GM10847 (cell line): ENCODE measurements around the gene ERN2.

Experiments used
- POLR2A ChIP-seq: IDR thresholded peaks from 2 replicates; pipeline ENCODE4 v1.6.1; 2011; ENCODE audit not compliant: insufficient read length; ENCODE audit errors: extremely low read depth

ERN2 gene

DNA sequence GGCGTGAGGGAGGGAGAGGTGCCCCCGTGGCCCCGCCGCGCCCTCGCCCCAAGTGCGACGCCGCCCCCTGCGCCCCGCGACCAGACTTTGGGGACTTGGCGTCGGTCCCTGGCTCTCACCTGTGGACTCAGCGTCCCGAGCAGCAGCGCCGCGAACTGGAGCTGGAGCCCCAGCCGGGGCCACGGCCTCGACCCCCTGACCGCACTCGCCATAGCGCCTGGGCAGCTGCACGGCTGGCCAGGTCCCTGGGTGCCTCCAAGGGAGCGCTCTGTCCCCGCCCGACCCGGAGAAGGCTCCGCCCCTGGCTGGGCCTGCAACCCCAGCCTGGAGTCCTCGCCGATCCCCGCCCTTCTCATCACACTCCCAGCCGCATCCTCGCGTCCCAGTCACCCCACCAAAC is at the start of gene ERN2:
TSS of gene ERN2 (minus strand) at position 247 of the 400 bp plus-strand sequence. CDS start at position 212, 35 bp downstream.
- no peak for TF ChIP-seq POLR2A

DNA sequence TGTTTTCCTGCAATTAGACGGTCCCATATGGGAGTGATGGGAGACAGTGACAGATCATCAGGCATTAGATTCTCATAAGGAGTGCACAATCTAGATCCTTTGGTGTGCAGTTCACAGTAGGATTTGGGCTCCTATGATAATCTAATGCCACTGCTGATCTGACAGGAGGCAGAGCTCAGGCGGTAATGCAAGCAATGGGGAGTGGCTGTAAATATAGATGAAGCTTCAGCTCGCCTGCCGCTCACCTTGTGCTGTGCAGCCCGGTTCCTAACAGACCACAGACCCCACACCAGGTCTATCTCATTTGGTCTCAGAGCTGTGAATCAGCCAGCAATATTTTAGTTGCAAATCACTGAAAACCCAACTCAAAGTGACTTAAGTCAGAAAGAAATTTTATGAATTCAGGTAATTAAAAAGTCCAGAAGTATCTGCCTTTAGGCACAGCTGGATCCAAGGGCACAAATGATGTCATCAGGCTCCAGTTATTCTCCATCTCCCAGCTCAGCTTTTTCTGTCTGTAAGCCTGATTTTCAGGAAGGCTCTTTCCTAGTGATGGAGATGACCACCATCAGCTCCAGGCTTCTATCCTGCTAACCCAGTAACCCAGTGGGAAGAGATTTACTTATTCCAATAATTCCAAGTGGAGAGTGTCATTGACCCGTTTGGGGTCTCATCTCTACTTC is 45.1 kb upstream of the ERN2 start:
- TF ChIP-seq POLR2A: no peak

DNA sequence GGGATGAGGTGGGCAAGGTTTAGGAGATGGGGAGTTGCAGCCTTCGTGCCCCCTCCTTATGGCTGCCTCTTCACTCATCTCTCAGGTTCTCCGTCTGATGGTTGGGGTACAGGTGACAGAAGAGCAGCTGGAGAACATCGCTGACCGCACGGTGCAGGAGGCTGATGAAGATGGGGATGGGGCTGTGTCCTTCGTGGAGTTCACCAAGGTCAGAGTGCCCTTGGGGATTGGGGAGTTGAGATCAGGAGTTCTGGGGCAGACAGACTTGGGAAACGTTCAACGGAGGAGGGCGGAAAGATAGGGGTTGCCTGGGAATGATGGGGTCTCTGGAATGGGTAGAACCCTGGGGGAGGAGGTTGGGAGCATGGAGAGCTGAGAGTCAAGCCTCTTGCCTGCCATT is 44.1 kb upstream of the ERN2 start:
- no peak for TF ChIP-seq POLR2A

DNA sequence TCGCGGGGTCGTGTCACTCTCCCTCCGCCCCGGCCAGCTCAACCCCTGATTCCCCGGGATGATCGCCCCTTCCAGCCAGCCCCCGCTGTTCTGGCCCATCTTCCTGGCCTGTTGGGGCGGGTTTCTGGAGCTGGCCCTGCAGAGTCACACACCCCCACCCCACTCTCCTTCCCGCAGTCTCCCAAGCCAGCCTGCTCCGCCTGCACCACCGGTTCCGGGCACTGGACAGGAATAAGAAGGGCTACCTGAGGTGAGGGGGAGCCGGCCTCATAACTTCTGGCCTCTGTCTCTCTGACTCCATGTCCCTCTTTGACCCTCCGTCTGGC is 42.4 kb upstream of the ERN2 start:
- no peak for TF ChIP-seq POLR2A

DNA sequence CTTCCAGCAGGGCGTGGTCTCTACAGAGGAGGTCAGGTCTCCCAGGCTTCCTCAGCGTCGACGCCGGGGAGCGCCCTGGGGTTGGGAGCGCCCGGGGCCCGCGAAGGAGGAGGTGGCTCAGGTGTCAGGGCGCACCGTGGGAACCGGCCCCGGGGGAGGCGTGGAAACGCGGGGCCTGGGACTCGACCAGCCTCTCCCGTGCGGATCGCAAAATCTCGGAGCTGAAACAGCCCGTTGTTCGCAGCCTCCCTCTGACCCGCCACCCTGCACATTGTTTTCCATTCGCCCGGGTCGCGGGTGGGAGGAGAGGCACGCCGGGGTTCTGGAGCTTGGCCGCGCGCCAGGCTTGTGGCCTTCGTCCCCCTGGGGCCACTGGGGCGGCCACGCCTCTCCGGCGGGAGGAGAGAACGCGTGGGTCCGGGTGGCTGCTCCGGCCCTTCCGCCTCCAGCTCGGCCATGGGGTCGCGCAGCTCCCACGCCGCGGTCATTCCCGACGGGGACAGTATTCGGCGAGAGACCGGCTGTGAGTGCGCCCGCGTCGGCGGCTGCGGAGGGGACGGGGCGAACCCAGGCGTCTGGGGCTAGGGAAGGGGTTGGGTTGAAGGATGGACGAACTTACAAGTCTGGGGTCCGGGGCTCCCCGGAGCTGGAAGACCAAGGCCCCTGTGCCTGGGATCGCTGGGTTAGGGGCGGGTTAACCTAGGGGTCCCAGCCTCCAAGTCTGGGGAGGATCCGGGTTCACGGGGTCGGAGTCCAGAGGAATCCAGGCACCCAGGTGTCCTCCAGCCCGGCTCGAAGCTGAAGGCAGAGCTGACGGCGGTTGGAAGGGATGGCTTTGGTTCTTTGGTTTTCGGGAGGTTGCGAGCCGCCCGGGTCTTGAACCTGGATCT is 41.8 kb upstream of the ERN2 start, which contains the start of gene CHP2:
TSS of gene CHP2 (plus strand) at position 433 of the 890 bp plus-strand sequence. CDS start at position 457, 24 bp downstream.
- TF ChIP-seq POLR2A: no peak

DNA sequence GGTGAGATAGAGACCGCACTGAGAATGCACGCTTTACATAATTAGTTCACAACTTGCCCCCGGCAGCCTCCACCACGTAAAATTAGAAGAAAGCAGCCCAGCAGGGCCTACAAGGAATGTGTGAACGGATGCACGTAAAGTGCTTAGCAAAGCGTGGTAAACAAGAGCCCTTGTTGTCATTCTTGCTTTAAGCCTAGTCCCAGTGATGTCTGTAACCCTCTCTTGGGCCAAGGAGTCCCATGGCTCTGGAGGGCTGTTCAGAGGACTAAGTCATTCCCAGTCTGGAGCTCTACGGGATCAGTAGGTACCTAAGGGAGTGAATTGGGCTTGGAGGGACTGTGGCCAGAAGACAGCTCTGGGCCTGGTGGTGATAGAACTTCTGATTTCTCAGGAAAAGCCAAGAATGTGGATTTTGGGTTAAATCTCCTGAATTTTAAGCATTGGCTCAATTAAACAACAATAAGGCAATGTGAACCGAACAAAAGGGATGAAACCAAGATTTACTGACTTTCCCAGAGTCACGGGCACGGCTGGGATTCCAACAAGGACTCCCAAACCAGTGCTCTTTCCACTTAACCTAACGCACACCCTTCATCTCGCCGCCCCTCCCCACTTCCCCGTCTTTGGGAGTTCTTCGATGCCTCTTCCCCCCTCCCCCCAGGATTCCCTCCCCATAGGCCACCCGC is 41.0 kb upstream of the ERN2 start:
- TF ChIP-seq POLR2A: no peak

DNA sequence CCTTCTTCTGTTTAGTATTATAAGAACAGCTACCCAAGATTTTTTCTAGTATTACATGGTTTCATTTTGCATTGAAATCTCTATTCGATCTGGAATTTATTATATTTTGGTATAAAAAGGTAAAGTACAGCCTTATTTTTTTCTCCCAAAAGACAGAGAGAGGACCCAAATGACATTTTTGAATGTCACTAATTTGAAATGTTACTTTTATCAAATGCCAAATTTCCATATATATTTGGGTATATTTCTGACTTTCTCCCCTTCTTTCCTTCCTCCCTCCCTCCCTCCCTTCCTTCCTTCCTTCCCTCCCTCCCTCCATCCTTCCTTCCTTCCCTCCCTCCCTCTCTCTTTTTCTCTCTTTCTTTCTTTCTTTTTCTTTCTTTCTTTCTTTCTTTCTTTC is 35.6 kb upstream of the ERN2 start:
- TF ChIP-seq POLR2A: no peak

DNA sequence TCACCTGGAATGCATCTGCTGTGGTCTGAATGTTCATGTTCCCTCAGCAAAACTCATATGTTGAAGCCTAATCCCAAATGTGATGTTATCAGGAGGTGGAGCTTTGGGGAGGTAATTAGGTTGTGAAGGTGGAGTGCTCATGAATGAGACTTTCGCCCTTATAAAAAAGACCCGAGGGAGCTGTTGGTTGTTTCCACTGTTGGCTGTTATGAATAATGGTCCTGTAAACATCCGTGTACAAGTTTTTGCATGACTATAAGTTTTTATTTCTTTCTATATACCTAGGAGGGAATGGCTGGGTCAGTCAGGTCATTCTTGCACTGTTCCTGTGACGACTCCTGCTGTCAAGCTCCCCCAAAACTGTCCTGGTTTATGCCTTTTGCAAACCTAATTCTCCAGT is 32.2 kb upstream of the ERN2 start:
- no peak for TF ChIP-seq POLR2A

DNA sequence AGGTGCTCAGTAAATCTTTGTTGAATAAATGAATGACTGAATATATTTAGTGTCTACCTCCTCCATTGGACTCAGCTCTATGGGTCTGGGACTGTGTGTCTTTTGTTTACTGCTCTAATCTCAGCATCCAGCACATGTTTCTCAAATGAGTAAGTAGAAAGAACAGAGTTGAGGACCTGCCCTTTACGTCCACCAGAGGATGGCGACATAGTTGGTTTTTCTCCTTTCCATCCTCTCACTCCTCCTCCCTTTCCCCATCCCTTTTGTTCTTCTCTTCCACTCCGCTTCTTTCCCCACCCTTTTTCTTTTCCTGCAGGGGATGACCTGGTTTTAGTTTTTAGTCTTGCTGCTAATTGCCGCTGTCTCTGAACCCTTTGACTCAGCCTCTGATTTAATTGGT is 29.7 kb upstream of the ERN2 start:
- TF ChIP-seq POLR2A: no peak

DNA sequence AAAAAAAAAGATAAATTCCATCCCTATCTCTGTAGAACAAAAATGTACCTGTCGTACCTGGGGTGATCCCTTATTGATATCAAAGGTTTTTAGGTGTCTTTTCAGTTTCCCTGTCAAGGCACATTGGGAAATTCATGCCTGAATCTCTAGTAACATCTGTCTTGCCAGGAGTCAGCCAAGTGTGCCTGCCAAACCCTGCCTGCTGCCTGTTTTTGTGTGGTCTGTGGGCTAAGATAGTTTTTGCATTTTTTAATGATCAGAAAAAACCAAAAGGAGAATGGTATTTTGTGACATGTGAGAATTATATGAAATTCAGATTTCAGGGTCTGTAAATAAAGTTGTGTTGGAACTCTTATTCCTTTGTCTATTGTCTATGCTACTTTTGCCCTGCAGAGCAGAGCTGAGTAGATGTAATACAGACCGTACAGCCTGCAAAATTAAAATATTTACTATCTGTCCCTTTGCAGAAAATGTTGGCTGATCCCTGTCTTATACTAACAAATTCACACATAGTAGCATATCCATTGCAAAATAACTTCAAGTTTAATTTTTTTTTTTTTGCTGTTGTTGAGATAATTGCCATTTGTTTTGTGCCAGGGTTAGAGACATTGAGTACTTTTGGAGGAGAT is 28.8 kb upstream of the ERN2 start:
- no peak for TF ChIP-seq POLR2A

DNA sequence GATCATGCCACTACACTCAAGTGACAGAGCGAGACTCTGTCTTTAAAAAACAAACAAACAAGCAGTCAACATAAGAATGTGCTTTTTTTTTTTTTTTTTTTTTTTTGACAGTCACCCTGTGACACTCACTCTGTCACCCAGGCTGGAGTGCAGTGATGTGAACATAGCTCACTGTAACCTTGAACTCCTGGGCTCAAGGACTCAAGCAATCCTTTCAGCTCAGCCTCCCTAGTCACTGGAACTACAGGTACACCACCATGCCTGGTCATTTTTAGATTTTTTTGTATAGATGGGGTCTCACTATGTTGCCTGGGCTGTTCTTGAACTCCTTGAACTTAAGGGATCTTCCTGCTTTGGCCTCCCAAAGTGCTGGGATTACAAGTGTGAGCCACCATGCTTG is 26.5 kb upstream of the ERN2 start:
- TF ChIP-seq POLR2A: no peak

DNA sequence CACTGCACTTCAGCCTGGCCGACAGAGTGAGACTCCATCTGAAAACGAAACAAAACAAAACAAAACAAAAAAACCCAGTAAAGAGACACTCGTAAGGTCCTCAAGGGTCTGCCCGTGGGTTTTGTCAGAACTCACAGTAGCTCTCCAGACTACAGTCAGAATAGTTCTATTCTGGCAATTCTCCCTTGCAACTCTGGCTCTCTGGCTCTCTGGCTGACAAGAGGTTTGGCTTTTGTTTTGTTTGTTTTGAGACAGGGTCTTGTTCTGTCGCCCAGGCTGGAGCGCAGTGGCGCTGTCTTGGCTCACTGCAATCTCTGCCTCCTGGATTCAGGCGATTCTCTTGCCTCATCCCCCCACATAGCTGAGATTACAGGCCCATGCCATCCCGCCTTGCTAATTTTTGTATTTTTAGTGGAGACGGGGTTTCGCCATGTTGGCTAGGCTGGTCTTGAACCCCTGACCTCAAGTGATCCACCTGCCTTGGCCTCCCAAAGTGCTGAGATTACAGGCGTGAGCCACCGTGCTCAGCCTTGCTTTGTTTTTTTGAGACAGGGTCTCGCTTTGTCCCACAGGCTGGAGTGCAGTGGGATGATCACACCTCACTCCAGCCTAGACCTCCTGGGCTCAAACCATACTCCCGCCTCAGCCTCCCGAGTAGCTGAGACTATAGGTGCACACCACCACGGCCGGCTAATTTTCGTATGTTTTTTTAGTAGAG is 21.3 kb upstream of the ERN2 start:
- no peak for TF ChIP-seq POLR2A

DNA sequence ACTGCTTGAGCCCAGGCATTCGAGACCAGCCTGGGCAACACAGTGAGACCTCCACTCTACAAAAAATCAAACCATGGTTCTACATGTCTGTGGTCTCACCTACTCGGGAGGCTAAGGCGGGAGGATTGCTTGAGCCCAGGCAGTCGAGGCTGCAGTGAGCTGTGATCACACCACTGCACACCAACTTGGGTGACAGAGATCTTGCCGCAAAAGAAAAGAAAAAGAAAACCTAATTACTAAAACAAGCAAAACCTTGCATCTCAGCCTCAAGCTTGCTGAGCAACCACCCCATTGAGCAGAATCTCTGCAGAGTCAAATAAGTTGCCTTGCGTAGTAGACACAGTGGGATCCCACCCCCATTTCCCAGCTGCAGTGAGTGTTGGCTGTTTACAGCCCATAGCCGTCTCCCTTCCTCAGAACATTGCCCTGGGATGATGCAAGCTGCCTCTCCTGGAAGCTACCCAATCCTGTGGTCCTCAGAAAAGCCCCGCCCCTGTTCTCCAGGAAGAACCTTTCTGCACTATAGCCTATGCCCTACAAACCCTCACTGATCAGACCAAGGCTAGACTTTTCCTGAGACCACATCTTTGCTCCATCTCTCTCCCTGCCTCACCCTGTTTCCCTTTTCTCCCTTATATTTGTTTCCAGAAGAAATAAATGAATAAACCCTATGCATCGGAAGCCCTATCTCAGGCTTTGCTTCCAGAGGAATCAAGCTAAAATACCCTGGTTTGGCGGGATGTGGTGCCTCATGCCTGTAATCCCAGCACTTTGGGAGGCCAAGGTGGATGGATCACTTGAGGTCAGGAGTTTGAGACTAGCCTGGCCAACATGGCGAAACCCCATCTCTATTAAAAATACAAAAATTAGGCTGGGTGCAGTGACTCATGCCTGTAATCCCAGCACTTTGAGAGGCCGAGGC is 16.7 kb upstream of the ERN2 start:
- TF ChIP-seq POLR2A: no peak

DNA sequence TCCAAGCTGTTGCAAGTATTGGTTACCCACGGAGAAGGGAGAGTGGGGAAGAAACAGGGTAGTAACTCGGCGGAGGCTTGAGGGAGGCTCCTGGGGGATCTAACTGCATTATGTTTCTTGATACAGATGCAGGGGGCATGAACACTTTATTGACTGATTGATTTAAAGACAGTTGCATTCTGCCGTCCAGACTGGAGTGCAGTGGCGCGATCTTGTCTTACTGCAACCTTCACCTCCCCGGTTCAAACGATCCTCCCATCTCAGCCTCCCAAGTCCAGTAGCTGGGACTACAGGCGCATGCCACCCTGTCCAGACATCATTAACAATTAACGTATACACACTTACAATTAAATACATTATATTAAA is 15.1 kb upstream of the ERN2 start:
- no peak for TF ChIP-seq POLR2A
